Stimulated activated CD8-positive, alpha-beta memory T cell treated with anti-CD3 and anti-CD28 coated beads, Interleukin-12 subunit alpha, Interleukin-12 subunit beta, amount 100 ng/mL, for 24 hours (primary cell): ENCODE data around the gene KCNQ1.

ENCODE experiments used
- DNase-seq: peaks from one replicate; pipeline ENCODE4 v3.0.0-alpha.2; 2020; ENCODE audit errors: extremely low read depth

KCNQ1 gene

DNA sequence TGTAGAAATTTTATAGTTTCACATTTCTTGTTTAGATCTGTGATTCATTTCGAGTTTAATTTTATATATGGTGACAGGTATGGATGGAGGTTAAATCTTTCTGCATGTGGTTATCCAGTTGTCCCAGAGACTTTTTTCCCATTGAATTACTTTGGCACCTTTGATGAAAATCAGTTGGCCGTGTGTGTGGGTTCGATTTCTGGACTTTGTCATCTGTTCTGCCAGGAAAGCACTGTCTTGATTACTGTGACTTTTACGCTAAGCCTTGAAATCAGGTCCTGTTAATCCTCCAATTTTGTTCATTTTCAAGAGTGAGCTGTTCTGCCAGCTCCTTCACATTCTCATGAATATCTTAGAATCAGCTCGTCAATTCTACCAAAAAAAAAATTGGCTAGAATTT is 107.4 kb downstream of the KCNQ1 start:
- DNase-seq, result no peak

DNA sequence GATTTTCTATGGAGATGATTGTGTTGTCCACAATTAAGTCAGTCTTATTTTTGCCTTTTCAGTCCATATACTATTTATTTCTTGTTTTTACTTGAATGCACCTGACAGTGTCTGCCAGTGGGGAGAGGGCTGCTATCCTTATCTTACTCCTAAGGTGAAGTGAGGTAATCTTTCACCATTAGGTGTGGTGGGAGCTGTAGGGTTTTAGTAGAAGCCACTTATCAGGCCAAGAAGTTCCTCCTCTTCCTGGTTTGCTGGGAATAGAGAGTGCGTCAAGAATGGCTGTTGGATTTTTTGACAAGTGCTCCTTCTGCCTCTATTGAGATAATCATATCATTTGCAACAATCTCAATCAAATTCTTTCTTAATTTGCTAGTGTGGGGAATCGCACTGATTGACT is 108.4 kb downstream of the KCNQ1 start:
- DNase-seq, result no peak

DNA sequence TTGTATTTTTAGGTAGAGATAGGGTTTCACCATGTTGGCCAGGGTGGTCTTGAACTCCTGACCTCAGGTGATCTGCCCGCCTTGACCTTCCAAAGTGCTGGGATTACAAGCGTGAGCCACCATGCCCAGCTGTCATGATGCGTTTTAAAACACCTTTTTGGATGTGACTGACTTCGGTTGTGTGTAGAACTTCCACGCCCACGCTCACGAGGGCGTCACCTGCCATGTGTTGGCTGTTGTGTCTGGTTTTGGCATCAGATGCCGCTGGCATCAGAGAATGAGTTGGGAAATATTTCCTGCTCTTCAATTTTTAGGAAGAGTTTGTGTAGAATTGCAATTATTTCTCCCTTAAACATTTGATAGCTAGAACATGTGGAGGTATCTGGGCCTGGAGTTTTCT is 109.1 kb downstream of the KCNQ1 start:
- DNase-seq, result no peak

GRCh38 chr11:2554338-2555207 is 109.8 kb downstream of the KCNQ1 start:
- DNase-seq, result no peak

GRCh38 chr11:2555336-2555735 is 110.5 kb downstream of the KCNQ1 start:
- DNase-seq, result no peak

DNA sequence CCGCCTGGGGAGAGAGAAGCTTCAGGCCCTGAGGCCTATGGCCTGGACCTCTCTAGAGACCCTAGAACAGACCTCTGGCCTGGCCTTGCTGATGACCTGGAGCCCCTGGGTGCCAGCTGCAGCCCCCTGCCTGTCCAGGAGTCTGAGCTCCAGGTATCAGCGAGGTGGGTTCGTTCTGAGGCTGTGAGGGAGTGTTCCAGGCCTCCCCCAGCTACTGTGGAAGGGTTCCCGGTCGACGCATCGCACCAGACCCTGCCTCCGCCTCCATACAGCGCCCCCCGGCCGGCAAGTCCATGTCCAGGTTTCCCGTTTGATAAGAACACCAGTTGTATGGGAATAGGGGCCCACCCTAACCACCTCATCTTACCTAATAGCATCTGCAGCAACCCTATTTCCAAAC is 111.1 kb downstream of the KCNQ1 start:
- no peak for DNase-seq

GRCh38 chr11:2557381-2557780 is 112.6 kb downstream of the KCNQ1 start:
- DNase-seq, result no peak

- no peak for DNase-seq
These were observed 113.6 kb downstream of the KCNQ1 start for GRCh38 chr11:2558397-2558796.

DNA sequence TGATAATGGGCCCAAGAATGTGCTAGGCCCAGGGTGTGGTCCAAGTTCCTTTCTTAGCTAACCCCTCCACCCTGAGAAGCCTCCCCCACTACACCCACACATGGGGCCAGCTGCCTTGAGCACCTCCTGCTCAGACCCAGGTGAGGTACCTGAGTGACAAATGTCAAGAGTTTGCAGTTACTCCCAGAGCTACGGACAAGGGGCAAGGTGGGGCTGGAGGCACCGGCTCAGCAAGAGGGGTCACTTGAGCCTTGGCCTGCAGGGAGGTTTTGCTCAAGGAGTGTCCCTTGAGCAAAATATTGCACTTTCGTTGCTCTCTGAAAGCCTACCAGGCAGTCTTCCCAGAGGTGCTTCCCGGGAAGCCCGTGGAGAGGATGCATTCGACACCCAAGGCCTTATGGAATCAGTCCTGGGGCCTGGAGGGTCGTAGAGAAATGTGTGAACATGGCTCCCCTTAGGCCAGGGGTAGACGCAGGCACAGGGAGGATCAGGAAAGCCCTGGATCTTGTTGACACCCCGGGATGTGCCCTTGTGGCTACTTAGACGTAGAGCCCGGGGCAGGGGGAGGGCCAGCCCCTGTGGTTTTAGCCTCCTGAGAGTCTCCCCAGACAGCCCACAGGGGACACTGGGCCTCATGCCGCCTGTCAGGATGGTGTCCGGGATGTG is 114.2 kb downstream of the KCNQ1 start:
- no peak for DNase-seq

DNA sequence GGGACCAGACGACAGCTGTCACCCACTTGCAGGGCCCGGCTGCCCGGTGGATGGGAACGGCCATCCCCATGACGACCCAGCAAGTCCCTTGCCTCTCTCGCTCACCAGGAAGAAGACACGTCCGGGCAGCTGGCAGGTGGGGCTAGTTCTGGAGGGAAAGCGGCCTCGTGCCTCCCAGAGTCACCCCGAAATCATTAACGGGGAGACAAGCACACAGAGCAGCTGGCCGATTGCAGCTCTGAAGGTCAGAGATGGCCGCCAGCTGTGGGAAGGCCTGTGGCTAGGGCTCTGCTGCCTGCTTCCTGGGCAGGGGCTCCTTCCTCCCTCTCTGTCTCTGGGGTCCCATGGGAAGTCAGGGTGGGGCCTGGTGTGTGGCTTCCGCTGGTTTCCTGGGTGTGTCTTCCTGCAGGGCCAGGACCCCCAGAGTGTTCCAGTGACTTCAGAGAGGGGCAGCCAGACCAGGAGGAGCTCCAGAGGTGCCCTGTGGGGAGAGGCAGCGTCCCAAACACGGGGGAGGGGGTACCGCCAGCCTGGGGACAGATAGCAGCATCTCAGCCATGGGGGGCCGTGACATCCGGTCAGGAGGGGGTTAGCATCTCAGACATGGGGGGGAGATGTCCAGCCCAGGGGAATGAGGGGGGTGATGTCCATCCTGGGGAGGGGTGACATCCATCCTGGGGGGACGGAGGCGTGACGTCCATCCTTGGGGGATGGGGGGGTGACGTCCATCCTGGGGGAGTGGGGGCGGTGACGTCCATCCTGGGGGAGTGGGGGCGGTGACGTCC is 114.9 kb downstream of the KCNQ1 start:
- no peak for DNase-seq

DNA sequence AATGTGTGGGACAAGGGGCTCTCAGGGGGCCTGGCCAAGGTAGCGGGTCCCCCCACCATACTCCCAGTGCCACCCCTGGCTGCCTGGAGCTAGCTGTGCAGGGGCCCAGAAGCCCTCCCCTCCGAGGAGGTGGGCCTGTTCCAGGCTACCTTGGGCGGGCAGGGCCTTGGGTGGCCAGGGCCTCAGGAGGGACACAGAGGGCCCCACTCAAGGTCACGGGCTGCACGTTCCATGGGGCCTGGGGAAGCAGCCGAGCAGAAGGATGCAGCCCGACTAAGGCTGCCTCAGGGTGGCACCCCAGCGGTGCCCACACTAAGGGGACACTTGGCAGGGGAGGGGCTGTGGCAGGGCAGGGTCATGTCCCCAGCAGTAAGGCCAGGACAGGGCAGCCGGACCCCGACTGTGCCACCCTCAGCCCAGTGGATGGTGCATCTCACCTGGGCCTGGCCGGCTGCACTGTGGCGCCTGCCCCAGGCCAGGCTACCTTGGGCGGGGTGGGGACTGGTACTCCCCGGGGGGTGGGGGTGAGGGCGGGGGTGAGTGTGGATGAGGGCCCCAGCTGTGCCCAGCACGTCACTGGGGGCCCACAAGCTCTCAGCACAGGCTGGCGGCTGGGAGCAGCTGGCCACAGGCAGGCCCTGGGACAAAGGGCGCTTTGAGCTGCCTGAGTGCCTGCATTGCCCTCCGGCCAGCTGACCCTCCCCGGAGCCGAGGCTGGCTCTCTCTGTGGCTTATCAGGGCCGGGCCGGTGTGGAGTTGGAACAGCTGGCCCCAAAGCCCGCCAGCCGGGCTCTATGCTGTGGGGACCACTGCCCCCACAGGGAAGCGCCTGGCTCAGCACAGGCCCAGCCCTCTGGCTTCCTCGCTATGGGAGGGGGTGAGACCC is 117.1 kb downstream of the KCNQ1 start:
- DNase-seq, result no peak

DNA sequence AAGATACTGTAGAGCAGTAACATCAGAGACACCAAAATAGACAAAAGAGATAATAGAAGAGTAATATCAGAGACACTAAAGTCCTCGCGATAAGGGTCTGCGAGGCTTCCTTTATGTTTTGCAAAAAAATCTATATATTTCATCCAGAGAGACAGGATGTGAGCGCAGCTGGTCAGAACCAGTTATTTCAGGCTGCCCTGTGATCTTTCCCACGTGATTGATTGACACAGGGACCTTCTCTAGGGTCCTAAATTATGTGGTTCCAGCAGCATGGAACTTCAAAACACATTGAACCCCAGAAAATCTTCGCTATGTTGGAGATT is 118.0 kb downstream of the KCNQ1 start:
- no peak for DNase-seq

- DNase-seq, result no peak
These were observed 118.6 kb downstream of the KCNQ1 start for GRCh38 chr11:2563213-2564007.

DNA sequence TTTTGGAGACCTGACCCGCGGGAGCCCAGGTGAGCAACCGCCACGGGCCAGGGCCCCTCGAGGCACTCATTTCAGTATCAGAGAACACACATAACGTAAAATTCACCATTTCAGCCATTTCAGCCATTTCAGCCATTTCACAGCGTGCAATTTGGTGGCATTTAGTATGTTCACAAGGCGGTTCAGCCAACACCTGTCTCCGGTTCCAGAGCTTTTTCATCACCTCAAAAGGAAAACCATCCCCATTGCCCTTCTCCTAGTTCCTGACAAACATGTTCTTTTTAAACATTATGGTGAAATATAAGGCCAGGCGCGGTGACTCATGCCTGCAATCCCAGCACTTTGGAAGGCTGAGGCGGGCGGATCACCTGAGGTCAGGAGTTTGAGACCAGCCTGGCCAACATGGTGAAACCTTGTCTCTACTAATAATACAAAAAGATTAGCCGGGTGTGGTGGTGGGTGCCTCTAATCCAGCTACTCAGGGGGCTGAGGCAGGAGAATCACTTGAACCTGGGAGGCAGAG is 119.3 kb downstream of the KCNQ1 start:
- DNase-seq, result no peak

GRCh38 chr11:2564588-2565425 is 120.0 kb downstream of the KCNQ1 start:
- no peak for DNase-seq

DNA sequence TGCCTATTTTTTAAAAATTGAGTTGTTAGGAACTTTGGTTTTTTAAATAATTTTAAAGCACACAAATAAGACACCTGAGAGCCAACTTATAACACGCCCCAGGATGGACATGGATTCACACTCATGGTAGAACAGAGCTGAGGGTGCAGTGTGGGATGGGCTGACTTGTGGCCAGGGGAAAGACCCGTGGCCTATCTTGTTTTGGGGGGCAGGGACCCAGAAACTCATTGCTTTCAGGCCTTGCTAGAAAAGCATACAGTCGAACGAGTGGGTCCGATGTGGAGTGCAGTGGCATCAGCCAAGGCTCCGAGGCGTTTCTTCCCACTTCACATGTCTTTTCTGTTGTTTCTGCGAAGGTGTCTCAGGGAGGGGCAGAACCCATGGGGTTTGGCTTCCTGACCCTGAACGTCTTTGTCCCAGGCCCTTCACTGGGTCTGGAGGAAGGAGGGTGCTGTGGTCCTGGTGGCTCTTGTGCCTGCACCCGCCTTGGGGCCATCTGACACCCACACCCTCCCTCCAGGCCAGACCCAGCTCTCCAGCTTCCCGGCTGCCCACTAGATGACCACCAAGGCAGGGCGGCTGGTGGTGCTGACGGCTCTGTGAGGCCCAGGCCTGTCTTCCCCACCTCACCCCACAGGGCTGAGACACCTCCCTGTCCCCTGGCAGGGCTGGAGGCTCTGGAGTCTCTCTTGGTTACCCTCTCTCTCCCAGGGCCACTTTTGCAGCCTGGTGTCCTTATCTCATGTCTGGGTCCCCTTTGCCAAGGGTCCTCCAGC is 120.8 kb downstream of the KCNQ1 start:
- DNase-seq, result no peak

- DNase-seq, result no peak
These were observed 121.6 kb downstream of the KCNQ1 start for GRCh38 chr11:2566223-2567025.

GRCh38 chr11:2567026-2567671 is 122.3 kb downstream of the KCNQ1 start:
- no peak for DNase-seq
